GM21723 (cell line): Measurements from ENCODE around the gene MADD.
"Not testable (repeated sequence)": the region's sequence is repeated elsewhere in the genome, so short reads cannot be mapped to it uniquely, and the experiment has no call there.

Source experiments
- ATAC-seq: cut with Tn5 transposase; IDR thresholded peaks from one replicate; pipeline ENCODE4 v1.9.1; 2021; ENCODE audit warnings: mild to moderate bottlenecking, moderate library complexity; ENCODE audit not compliant: unreplicated experiment

MADD gene

DNA sequence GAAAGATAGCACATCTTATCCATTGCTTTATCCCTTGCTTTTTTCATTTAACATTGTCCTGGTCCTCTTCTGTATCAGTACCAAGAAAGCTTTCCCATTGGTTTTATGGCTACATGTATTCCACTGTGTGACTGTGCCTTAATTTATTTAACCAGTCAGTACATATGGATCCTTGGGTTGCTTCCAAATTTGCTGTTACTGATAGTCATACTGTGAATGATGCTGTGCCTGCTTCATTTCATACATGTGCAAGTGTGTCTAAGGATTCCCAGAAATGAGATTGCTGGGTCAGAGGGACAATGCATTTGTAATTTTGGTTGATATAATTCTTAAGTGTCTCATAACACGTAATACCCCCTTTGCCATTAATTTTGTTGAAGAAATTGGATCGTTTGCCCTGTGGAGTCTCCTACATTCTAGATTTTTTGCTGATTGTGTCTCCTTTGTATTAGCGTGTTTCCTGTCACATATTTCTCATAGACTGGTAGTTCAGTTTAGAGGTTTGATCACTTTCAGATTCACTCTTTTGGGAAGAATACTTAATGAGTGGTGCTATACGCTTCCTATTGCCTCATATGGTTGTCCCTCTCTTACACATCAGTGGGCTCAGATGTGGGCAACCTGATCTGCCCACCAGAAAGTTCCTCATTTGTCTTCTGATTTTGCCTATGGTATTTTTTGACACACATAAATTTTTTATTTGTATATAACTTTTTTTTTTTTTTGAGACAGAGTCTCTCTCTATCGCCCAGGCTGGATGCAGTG, 47.3 kb downstream of the MADD start:
- ATAC-seq: peak; percentile 85

DNA sequence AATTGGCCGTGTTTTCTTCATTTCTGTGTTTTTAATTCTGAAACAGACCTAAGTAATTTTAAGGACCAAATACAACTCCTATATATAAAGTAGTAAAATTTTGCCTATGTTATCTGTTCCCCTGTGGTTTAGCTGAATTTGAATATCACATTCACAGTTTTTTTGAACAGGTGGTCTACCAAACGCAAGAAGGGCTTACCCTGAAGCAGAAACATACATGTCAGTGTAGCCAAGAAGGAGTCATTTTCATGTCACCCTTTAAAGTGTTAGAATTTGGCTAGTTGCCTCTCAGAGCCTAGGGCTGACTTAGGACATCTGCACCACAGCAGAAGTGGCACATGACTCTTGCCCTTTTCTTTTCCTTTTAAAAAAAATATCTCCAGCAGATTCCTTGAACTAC, 48.2 kb downstream of the MADD start:
- ATAC-seq: no peak

DNA sequence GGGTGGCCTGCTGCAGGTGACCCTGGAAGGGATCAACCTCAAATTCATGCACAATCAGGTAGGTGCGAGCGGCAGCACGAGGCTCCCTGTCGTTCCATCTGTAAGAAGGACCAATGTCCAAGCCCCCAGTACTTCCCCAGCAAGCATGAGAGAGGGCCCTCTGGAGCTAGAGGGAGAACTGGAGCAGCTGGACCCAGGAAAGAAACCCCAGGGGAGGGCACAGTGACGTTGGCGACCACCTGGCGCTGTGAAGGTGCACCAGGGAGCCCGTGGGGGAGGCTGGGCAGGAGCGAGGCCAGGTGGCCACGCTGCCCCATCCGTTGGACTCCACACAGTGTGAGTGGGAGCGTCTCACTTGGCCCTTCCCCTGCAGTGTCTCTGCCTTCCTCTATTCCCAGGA, 54.6 kb downstream of the MADD start:
- no peak for ATAC-seq

DNA sequence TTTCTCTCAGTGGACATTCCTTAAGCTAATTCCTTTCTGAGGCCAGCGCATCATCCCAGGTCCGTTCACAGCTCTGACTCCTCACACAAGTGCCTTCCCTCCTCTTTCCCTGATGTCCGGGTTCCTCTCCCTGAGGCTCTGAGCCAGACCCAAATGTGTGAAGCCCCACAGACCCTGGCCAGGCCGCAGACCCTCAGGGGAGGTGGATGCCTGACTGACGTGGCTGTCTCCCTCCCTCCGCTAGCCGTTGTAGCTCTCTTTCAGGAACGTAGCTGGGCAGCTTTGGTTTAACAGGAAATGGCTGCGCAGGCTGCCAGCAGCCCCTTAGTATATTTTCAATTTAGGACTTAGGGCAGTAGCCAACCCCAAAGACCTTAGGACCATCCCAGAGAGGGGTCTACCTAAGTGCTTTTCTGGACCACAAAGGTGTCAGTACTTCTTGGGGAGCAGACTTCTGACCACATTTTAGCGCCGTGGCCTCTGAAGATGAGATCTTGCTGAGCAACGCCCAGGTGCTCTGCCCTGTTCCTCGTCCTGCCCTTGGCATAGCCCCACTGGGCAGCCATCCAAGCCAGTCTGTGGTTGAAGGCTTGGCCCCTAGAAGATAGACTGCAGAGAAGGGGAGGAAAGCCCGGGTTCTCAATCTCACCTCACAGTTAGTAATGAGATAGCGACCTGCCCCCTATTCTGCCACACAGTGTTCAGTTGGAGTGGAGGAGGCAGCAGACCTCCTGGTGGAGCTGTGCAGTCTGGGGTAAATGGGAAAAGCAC, 55.5 kb downstream of the MADD start:
- ATAC-seq: no peak

DNA sequence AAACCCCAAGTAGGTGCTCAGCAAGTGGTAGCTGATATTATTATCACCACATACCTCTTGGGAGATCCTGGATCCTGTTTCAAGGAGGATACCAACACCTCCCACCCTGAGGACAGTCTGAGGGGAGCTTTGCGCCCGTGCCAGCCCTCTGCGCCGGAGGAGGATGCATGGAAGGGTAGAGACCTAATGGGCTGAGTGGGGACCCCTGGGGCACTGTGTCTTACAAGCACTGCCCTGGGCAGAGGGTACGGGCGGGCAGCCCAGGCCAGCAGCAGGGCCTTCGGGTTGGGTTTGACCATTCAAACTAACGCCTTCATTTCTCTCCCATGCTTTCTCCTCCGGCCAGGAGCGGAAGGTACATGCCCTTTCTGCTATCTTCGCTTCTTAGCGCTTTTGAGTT, 56.3 kb downstream of the MADD start:
- no peak for ATAC-seq

DNA sequence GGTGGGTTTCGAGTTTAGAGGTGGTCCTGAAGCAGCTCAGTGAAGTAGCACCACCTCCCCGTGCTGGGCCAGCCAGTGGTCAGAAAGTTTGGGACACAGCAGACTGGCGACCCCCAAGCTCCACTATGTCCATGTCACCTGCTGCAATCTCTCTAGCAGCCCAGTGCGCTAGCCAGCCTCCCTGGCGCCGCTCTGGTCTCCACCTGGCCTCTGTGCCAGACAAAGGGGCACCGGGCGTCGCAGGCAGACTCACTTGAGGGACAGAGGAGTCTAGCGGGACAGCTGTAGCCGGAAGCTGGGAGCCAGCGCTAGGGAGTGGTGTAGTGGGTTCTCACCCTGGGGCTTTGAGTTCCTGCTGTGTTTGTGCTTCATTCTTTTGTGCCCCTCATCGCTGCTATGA, 57.1 kb downstream of the MADD start:
- ATAC-seq: no peak

DNA sequence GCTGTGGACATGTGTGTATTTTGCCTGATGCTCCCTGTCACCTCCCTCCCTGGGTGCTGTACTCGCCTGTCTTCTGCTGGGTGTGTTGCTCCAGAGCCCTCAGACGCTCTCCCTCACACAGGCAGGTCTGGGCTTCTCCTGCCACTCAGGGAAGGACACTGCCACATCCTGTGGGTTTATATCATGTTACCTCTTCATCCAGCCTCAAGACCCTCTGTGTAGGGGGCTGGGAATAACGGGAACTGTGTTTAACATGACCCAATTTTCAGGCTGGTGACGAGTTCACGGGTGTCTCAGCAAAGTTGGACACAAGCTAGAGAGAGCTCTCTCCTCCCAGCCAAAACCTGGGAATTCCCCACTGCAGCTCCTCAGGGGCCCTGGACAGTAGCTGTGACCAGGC, 58.0 kb downstream of the MADD start:
- no peak for ATAC-seq

DNA sequence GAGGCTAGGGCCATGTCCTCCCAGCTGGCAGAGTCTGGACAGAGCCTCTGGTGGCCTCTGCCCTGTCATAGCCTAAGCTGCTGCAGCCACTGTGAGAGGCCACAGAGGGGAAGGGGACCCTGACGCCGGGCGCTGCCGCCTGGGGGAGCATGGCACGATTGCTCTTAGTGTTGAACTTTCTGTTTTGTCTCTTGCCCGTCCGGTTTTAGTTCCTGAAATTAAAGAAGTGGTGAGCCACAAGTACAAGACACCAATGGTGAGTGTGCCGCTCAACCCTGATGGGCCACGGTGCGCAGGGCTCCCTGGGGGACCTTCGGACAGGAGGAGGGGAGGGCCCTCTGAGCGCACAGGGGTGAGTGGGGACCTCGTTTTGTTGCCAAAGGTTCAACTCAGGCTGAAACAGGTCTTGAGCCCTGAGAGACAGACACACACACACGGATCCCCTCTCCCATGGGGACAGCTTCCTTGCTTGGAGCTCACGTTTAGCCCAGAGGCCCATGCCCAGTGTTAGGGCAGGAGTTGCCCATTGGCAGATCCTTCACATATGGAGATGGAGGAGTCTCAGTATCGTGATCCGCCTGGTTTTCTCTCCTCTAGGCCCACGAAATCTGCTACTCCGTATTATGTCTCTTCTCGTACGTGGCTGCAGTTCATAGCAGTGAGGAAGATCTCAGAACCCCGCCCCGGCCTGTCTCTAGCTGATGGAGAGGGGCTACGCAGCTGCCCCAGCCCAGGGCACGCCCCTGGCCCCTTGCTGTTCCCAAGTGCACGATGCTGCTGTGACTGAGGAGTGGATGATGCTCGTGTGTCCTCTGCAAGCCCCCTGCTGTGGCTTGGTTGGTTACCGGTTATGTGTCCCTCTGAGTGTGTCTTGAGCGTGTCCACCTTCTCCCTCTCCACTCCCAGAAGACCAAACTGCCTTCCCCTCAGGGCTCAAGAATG, 58.8 kb downstream of the MADD start:
- ATAC-seq: peak; percentile 69

DNA sequence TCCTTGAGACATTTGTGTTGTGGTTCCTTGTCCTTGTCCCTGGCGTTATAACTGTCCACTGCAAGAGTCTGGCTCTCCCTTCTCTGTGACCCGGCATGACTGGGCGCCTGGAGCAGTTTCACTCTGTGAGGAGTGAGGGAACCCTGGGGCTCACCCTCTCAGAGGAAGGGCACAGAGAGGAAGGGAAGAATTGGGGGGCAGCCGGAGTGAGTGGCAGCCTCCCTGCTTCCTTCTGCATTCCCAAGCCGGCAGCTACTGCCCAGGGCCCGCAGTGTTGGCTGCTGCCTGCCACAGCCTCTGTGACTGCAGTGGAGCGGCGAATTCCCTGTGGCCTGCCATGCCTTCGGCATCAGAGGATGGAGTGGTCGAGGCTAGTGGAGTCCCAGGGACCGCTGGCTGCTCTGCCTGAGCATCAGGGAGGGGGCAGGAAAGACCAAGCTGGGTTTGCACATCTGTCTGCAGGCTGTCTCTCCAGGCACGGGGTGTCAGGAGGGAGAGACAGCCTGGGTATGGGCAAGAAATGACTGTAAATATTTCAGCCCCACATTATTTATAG, 59.6 kb downstream of the MADD start:
- no peak for ATAC-seq

DNA sequence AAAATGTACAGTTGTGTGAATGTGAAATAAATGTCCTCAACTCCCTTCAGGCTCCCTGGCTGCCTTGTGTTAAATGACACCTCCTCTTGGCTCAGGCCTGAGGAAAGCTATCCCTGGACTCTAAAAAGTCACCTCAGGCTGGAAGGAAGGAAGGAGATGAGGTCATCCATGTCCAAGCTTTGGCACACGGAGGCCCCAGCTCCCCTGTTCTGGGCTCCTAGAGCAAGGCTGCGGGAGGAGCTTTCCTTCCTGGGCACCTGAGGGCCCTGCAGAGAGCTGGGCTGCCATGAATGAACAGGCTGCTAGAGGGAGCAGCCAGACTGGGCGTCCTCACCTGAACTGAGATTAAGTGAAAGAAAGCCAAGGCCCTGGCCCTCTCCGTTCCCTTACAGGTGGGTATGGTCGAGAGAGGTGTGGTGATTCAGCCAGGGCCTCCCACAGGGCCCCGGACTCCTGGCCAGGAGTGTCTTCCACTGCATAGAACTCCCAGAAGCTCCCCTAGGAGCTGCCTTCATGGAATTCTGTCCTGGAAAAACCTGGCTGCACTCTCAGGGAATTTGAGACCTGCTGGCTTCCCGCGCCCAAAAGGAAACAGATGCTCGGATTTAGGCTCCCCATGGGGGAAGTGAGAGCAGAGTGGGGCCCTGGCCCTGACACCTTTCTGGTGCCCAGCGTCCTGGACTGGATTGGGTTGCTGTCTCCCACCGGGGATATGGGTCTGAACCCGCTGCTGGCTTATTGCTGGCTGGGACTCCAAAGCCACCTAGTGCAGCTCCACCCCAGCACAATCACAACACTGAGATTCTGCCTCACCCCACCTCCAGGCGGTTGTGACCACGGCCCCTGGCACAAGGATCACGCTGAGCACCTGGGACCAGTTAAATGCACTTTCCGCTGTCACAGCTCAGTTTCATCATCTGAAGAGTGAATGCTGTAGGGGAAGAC, 60.3 kb downstream of the MADD start:
- ATAC-seq: no peak

DNA sequence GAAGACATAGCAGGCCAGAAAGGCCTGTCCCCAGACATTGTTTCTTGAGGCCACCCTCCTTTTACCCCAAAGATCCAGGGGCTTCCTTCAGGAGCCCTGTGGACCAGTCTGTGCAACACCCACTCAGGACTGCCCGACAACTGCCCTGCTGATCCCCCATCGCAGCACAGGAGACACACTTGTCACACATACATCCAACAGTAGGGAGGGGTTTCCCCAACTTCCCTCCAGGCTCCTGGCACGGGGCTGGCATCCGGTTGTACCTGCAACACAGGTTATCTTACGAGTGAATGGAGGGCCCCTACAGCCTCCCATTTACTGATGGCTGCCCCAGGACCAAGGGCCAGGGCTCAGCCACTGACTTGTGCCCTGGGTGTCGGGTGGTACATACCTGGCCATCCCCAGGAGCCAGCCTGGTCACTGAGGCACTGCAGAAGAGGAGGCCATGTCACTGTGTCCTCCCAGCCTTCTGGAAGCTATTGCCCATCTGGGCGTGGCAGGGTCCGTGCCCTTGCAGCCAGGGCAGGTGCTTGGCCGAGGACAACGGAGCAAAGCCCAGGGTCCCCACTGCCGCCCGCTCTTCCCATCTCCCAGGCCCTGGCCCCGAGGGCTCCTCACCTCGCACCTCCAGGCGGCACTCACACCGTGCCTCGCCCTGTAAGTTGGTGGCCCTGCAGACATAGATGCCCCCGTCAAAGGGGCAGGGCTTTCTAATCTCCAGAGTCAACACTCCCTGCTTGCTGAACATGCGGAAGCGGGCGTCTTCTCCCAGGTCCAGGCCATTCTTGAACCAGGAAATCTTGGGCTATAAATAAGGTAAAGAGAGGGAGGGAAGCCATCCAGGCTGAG, 61.7 kb downstream of the MADD start:
- no peak for ATAC-seq

DNA sequence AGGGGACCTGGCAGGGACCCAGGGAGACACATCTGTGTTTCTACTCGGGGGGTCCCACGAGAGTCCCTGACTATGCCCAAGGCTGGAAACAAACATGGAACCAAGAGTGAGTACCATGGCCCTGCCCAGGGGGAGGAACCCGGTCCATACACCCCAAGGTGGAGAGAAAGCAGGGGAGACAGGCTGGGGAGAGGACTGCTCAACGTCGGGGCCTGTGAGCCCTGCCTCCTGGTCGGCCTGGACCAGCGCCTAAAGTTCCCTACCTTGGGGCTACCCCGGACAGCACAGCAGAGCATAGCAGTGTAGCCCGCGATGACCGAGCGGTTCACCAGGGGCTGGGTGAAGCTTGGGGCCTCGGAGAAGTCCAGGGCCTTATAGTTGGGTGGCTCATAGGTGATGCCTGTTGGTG, 62.4 kb downstream of the MADD start:
- no peak for ATAC-seq

DNA sequence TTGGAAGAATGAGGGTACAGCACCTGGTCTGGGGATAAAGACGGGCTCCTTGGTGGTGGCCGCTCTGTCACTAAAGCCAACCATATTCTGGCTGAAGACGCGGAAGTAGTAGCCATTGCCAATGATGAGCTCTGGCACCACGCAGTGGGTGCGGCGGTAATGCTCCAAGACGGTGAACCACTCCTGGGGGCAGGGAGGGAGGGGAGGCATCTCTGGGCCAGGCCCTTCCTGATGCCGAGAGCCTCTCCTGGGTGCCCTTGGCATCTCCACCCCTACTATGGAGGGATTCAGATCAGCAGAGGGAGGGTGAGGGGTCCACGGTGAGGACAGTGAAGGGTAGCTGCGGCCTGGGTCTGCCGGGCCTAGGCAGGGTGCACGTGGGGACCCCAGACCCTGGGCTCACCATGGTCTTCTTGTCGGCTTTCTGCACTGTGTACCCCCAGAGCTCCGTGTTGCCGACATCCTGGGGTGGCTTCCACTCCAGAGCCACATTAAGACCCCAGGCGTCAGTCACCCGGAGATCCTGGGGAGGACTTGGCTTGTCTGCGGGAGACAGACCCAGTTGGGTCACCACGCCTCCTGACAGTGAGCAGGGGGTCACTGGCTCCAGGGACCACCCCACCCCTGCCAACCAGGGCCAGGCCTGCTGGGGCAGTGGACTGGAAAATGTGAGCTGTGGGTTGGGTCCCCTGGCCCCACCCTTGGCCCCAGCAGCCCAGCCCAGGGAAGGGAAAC, 63.0 kb downstream of the MADD start:
- no peak for ATAC-seq

DNA sequence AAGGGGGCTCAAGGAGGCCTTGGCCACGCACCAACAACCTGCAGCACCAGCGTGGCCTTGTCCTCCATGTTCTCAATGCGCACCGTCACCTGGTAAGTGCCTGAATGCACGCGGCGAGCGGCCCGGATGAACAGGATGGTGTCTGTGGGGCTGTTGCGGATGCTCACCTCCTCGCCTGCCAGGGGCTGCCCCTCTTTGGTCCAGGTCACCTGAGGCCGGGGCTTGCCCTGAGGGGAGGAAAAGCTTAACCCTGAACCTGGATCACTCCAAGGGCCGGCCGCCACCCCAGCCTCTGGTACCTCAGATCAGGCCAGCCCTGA, 63.6 kb downstream of the MADD start:
- ATAC-seq: no peak

DNA sequence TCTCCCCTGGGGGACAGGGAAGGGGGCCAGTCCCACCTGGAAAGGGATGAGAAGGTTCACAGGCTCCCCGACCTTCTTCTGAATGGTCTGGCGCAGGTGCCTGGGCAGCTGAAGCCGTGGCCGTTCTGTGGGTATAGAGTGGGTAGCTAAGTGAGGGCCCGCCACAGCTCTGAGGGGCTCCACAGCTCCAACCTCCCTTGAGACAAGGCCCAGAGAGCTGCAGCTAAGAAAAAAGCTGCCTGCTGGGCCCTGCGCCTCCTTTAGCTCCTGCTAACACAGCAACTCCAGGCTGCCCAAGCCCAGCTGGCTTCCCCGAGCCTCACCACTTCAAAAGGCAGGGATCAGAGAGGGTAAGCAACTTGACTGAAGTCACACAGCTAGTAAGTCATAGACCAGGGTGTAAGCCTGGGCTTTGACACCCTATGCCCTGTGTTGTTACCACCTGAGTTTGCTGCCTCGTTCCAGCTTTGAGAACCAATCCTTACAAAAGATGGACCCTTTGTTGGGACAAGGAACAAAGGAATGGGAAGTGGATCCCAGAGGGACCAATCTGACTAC, 64.0 kb downstream of the MADD start:
- ATAC-seq: no peak

DNA sequence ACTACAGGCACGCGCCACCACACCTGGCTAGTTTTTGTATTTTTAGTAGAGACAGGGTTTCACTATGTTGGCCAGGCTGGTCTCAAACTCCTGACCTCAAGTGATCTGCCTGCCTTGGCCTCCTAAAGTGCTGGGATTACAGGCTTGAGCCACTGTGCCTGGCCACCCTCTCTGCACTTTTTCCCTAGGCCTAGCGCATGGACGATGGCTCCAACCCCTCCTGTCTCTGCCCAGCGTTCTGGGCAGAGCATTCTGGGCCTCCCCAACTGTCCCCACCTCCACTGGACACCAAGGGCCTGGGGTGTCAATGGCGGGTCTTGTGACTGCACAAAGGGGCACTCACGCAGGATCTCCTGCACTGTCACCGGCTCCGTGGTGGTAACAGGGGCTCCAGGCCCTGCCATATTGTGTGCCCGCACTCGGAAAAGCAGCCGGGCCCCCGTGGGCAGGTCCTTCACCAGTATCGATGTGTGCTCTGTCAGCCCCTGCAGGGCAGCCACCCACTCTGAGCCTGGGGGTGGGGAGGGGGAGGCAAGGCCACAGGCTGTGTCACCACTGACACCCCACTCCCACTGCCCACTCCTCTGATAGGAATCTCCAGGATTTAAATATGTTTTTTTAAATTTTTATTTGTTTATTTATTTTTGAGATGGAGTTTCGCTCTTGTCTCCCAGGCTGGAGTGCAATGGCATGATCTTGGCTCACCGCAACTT, 64.9 kb downstream of the MADD start:
- not testable (repeated sequence) for ATAC-seq

DNA sequence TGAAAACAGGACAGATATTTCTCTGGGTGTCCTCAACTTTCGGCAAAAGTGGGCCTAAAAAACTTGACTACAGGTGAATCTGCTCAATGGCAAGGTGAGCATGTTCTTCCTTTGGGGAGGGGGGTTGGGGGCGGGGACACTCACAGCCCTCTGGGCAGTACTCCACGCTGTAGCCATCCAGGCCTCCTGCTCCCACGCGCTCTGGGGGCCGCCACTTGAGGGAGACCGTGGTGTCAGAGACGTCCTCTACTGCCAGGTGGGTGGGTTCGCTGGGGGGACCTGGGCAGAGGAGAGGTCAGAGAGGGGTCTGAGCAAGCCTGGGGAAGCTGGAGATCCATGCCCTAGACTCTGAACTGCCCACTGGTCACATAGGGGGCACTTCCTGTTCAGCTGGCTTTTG, 65.8 kb downstream of the MADD start:
- no peak for ATAC-seq

DNA sequence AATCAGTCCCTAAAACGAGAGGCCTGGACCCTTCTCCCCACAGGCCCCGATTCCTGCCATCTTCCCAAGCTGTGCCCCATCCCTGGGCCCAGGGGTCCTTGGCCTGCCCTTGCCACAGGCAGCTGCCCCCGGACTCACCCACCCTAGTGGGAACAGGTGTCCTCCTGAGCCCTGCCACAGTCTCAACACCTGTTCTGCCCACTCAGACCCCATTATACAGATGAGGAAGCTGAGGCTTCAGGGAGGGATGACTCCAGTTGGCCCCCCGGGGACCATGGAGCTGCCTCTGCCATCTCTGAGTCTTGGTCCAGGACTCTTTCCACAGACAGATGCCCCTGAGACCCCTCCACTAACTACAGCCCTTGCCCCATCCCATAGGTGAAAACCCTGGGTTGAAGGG, 66.7 kb downstream of the MADD start:
- no peak for ATAC-seq
